Endothelial cell of umbilical vein (primary cell): ENCODE measurements around the gene SNCAIP. TPM values are rescaled to one million over a fixed set of nuclear protein-coding genes. Genes with fewer than 3 reads are reported as not detected.

ENCODE experiments used
- BruUV-seq: library from RNA; stranded (reverse); fragments of 400-500 nt; replicated peaks from 2 replicates; lab custom pipeline; 2021; lab: Mats Ljungman, UMichigan
- CTCF ChIA-PET: fragments of 300-600, 350-600 bp; sonication (Branson Sonifier 250); formaldehyde crosslinking; loops from one replicate; lab custom pipeline; 2021; ENCODE audit warnings: antibody characterized with exemption, inconsistent platforms; lab: Charles Lee
- POLR2A ChIA-PET: fragments of 300-600, 350-600 bp; sonication (Branson Sonifier 250); formaldehyde crosslinking; loops from one replicate; lab custom pipeline; 2021; ENCODE audit warnings: antibody characterized with exemption, inconsistent platforms; lab: Charles Lee
- DNase-seq: peaks from one replicate; pipeline ENCODE4 v3.0.0-alpha.2; 2011; ENCODE audit warnings: low read depth, low spot score
- FAIRE-seq: peaks from 2 replicates; lab custom pipeline; 2011; peaks lifted over from hg19 to GRCh38; lab: Jason Lieb, UNC
- H2AFZ ChIP-seq: 2 replicates; pipeline ENCODE4 v1.6.0; 2012; ENCODE audit warnings: low read depth, low read length, control low read depth, inconsistent platforms
- H3K27ac ChIP-seq: 2 replicates; pipeline ENCODE4 v1.5.1; 2011; ENCODE audit warnings: low read depth, mild to moderate bottlenecking, control low read depth, low read length, moderate library complexity; ENCODE audit not compliant: insufficient read depth
- H3K27me3 ChIP-seq, 2 experiments: 2 replicates each; pipeline versions ENCODE4 v1.6.0 to v1.6.1; 2011; ENCODE audit warnings: low read length in 2 of 2, mixed read lengths in 1 of 2; ENCODE audit not compliant: control insufficient read depth in 2 of 2, insufficient read depth in 2 of 2
- H3K36me3 ChIP-seq, 2 experiments: 2 replicates in 1 of 2; 3 replicates in 1 of 2; pipeline ENCODE4 v1.5.1; 2011; ENCODE audit warnings: low read length in 2 of 2, mild to moderate bottlenecking in 1 of 2, moderate library complexity in 1 of 2; ENCODE audit not compliant: control insufficient read depth in 2 of 2, insufficient read depth in 2 of 2; ENCODE audit errors: extremely low read depth in 1 of 2
- H3K4me1 ChIP-seq: 3 replicates; pipeline ENCODE4 v1.5.1; 2011; ENCODE audit warnings: mild to moderate bottlenecking, low read length; ENCODE audit not compliant: control insufficient read depth, insufficient read depth; ENCODE audit errors: extremely low read depth
- H3K4me2 ChIP-seq: 2 replicates; pipeline ENCODE4 v1.6.1; 2011; ENCODE audit warnings: low read length, control low read depth, mixed read lengths; ENCODE audit not compliant: insufficient read depth
- H3K4me3 ChIP-seq, 3 experiments: fragments of 200-600 bp in 1 of 3; sonication (generic), shearing (Covaris generic) in 1 of 3; replicated peaks in 1 of 3; 2 replicates each; pipeline ENCODE4 v1.5.1; 2011 to 2016; ENCODE audit warnings: control low read depth in 3 of 3, low read length in 3 of 3, mild to moderate bottlenecking in 2 of 3, inconsistent platforms in 1 of 3, low read depth in 1 of 3, moderate library complexity in 1 of 3; ENCODE audit not compliant: insufficient read depth in 1 of 3
- H3K79me2 ChIP-seq: 2 replicates; pipeline ENCODE4 v1.6.0; 2012; ENCODE audit warnings: low read length, inconsistent platforms; ENCODE audit not compliant: control insufficient read depth, insufficient read depth
- H3K9ac ChIP-seq: replicated peaks from 2 replicates; pipeline ENCODE3; 2011; ENCODE audit warnings: low read length, control low read depth; ENCODE audit not compliant: insufficient read depth; ENCODE audit errors: extremely low read depth
- H3K9me1 ChIP-seq: replicated peaks from 3 replicates; pipeline ENCODE4 v1.6.0; 2011; ENCODE audit warnings: mild to moderate bottlenecking, low read length; ENCODE audit not compliant: control insufficient read depth, insufficient read depth; ENCODE audit errors: extremely low read depth
- H3K9me3 ChIP-seq: replicated peaks from 2 replicates; pipeline ENCODE4 v1.5.1; 2012; ENCODE audit warnings: low read length, inconsistent platforms; ENCODE audit not compliant: control insufficient read depth, insufficient read depth
- H4K20me1 ChIP-seq: replicated peaks from 2 replicates; pipeline ENCODE3; 2011; ENCODE audit warnings: mild to moderate bottlenecking, low read length; ENCODE audit not compliant: control insufficient read depth, insufficient read depth; ENCODE audit errors: extremely low read depth
- CTCF ChIP-seq, 2 donors: IDR thresholded peaks; 1 replicate in 1 of 2; 2 replicates in 1 of 2; pipeline ENCODE4 v1.5.1; 2011; ENCODE audit warnings: low read length in 2 of 2, mild to moderate bottlenecking in 2 of 2, moderate library complexity in 2 of 2, control low read depth in 1 of 2, inconsistent platforms in 1 of 2, low read depth in 1 of 2; ENCODE audit not compliant: insufficient read depth in 1 of 2; ENCODE audit errors: extremely low read depth in 1 of 2
- EZH2 ChIP-seq: IDR thresholded peaks from 2 replicates; pipeline ENCODE4 v1.6.1; 2012; ENCODE audit warnings: borderline replicate concordance, low read depth, mild to moderate bottlenecking, moderate library complexity, low read length, inconsistent platforms; ENCODE audit not compliant: severe bottlenecking
- FOS ChIP-seq: IDR thresholded peaks from 2 replicates; pipeline ENCODE4 v1.6.1; 2011; ENCODE audit warnings: mild to moderate bottlenecking, low read length, moderate library complexity, borderline replicate concordance; ENCODE audit not compliant: insufficient read depth
- GATA2 ChIP-seq: IDR thresholded peaks from 2 replicates; pipeline ENCODE4 v1.7.0; 2011; ENCODE audit warnings: low read depth, mild to moderate bottlenecking, moderate library complexity, mixed read lengths, low read length; ENCODE audit not compliant: insufficient read length, insufficient read depth
- JUN ChIP-seq: IDR thresholded peaks from 2 replicates; pipeline ENCODE4 v1.6.1; 2011; ENCODE audit warnings: borderline replicate concordance, low read depth; ENCODE audit not compliant: insufficient read length, insufficient read depth
- MAX ChIP-seq: IDR thresholded peaks from 2 replicates; pipeline ENCODE4 v1.6.1; 2011; ENCODE audit not compliant: insufficient read depth, insufficient read length
- MYC ChIP-seq: IDR thresholded peaks from one replicate; pipeline ENCODE4 v1.6.1; 2011; ENCODE audit warnings: mild to moderate bottlenecking, low read depth, low read length
- POLR2A ChIP-seq: IDR thresholded peaks from 2 replicates; pipeline ENCODE4 v1.6.1; 2012; ENCODE audit warnings: low read depth, mild to moderate bottlenecking, control low read depth, low read length
- POLR2AphosphoS5 ChIP-seq: IDR thresholded peaks from 2 replicates; pipeline ENCODE4 v1.6.1; 2012; ENCODE audit warnings: low read depth, mild to moderate bottlenecking, control low read depth, low read length, moderate library complexity; ENCODE audit not compliant: insufficient read depth
- dilution Hi-C: fragments of 300-500 bp; cut with MboI; formaldehyde crosslinking; loops from one replicate; pipeline ENCODE4 v1.15.0; 2019; ENCODE audit warnings: low sequenced_read_pairs; ENCODE audit not compliant: extremely low pct_ligation_motif_present
- intact Hi-C: fragments of 100-400 bp; cut with micrococcal nuclease; formaldehyde crosslinking; loops from one replicate; pipeline ENCODE4 v1.10.0; 2022
- polyA plus RNA-seq, 4 experiments: library from polyadenylated mRNA; depleted of rRNA in 3 of 4; stranded (reverse) in 3 of 4; unstranded in 1 of 4; fragments of >200 nt; gene quantifications; 2 replicates each; pipeline versions ENCODE4 v1.2.1 to v1.2.3, GENCODE V29; 2011 to 2012; ENCODE audit warnings: missing spikeins in 1 of 4
- total RNA-seq: library from RNA; stranded (reverse); gene quantifications from 2 replicates; pipeline ENCODE4 v1.2.3, GENCODE V29; 2021

Gene SNCAIP
- total and polyA plus RNA-seq, 2 donors (not counting 3 experiments of a cell fraction or from before 2014, with no cell fraction given): 13.1 to 42.0 TPM

GRCh38 chr5:122301016-122301415 is 11.0 kb upstream of the SNCAIP start:
- Histone ChIP-seq H3K9me3 (no peaks in the 10 kb centered on the region), H3K9me1 (no peaks in the 10 kb centered on the region), H2AFZ (no peak overlapping the region), H3K9ac (no peak overlapping the region), H3K4me2 (no peak overlapping the region), H4K20me1 (no peaks in the 10 kb centered on the region), H3K27ac (no peak overlapping the region), H3K79me2 (no peaks in the 10 kb centered on the region), H3K27me3 (peaks cover 0 to 2% of the 10 kb centered on the region in 2 experiments), H3K4me1 (no peaks in the 10 kb centered on the region), H3K36me3 (no peaks in the 10 kb centered on the region), H3K4me3 (no peak overlapping the region)
- TF ChIP-seq CTCF (IDR thresholded peaks at IDR 0.05; ENCODE audit: extremely low read depth in 1 of 2, insufficient read depth in 1 of 2, low read depth in 1 of 2, low read length in 2 of 2): no peak
- no peak for TF ChIP-seq EZH2
- TF ChIP-seq FOS: no peak
- TF ChIP-seq JUN: no peak
- no peak for TF ChIP-seq POLR2A
- no peak for TF ChIP-seq MYC
- TF ChIP-seq POLR2AphosphoS5: no peak
- no peak for TF ChIP-seq GATA2
- TF ChIP-seq MAX: no peak
- DNase-seq: no peak
- dilution Hi-C loops (no loop called here), intact Hi-C loops (no loop called here)
- no peak for FAIRE-seq
- no TSS peak for BruUV-seq
- POLR2A ChIA-PET: no interaction called here
- CTCF ChIA-PET: interaction anchor here (0.7 to 1.7 kb wide), 3 partner anchors 8 to 115 kb away, joined by 3 to 9 read pairs (median 3); no protein-coding TSS in a partner anchor
